Suppressor macrophage (primary cell): ENCODE measurements around the gene PLCXD1.

Experiments
- DNase-seq, 4 experiments: peaks; one replicate each; pipeline ENCODE4 v3.0.0-alpha.2; 2020 to 2022

PLCXD1 gene

GRCh38 chrX:351736-352135 lies 70.6 kb downstream of the PLCXD1 start:
- no peak for DNase-seq

GRCh38 chrX:352181-352580 lies 71.0 kb downstream of the PLCXD1 start:
- no peak for DNase-seq

- no peak for DNase-seq
Observed at GRCh38 chrX:352582-353314, 71.6 kb downstream of the PLCXD1 start.
